Natural killer cell (primary cell): ENCODE data around the gene DAB2IP. TPM values are rescaled to one million over a fixed set of nuclear protein-coding genes. Genes with fewer than 3 reads are reported as not detected.

ENCODE experiments used
- ATAC-seq, 3 donors: fragments of 150-1000 bp in 2 of 3; fragments of 200-7000 bp in 1 of 3; cut with Tn5 transposase; 1 replicate in 1 of 3; 2 replicates in 2 of 3; pipeline ENCODE4 v1.10.0; 2021; ENCODE audit warnings: mild to moderate bottlenecking in 2 of 3, moderate library complexity in 2 of 3
- DNase-seq, 2 donors: peaks; one replicate each; pipeline versions ENCODE4 v3.0.0 to v3.0.0-alpha.2; 2013 to 2021; ENCODE audit warnings: mixed read lengths in 1 of 2
- H3K27ac ChIP-seq: one replicate; pipeline ENCODE4 v1.5.1; 2013; ENCODE audit warnings: mild to moderate bottlenecking, low read length
- H3K27me3 ChIP-seq: one replicate; pipeline ENCODE4 v1.6.1; 2013; ENCODE audit warnings: low read length; ENCODE audit not compliant: control insufficient read depth, insufficient read depth
- H3K36me3 ChIP-seq: one replicate; pipeline ENCODE4 v1.6.1; 2013; ENCODE audit warnings: low read length; ENCODE audit not compliant: control insufficient read depth, insufficient read depth
- H3K4me1 ChIP-seq: one replicate; pipeline ENCODE4 v1.6.1; 2013; ENCODE audit warnings: low read length; ENCODE audit not compliant: control insufficient read depth, insufficient read depth
- H3K4me3 ChIP-seq: one replicate; pipeline ENCODE4 v1.5.1; 2013; ENCODE audit warnings: low read length
- H3K9me3 ChIP-seq: one replicate; pipeline ENCODE4 v1.6.1; 2013; ENCODE audit warnings: low read length; ENCODE audit not compliant: control insufficient read depth, insufficient read depth
- H3K27ac Mint-ChIP-seq, 2 donors: one replicate each; pipeline ENCODE4 v1.8.0; 2022; ENCODE audit warnings: mild to moderate bottlenecking in 2 of 2, mixed read lengths in 2 of 2, moderate library complexity in 1 of 2
- H3K27me3 Mint-ChIP-seq, 2 donors: one replicate each; pipeline ENCODE4 v1.8.0; 2022; ENCODE audit warnings: low read depth in 2 of 2, mixed read lengths in 2 of 2
- H3K36me3 Mint-ChIP-seq: one replicate; pipeline ENCODE4 v1.8.0; 2022; ENCODE audit warnings: mixed read lengths
- H3K4me1 Mint-ChIP-seq, 2 donors: one replicate each; pipeline ENCODE4 v1.8.0; 2022; ENCODE audit warnings: mixed read lengths in 2 of 2
- H3K4me3 Mint-ChIP-seq: one replicate; pipeline ENCODE4 v1.8.0; 2022; ENCODE audit warnings: mild to moderate bottlenecking, moderate library complexity, mixed read lengths
- H3K9me3 Mint-ChIP-seq, 2 donors: one replicate each; pipeline ENCODE4 v1.8.0; 2022; ENCODE audit warnings: mixed read lengths in 2 of 2
- WGBS: methylation state at CpG from one replicate; pipeline ENCODE4 v1.1.7; 2013; ENCODE audit warnings: missing lambda C conversion rate; ENCODE audit not compliant: insufficient coverage; 5-methylcytosine and 5-hydroxymethylcytosine counted together
- intact Hi-C: fragments of 100-400 bp; cut with micrococcal nuclease; formaldehyde crosslinking; loops from one replicate; pipeline ENCODE4 v1.14.2; 2022
- total RNA-seq, 4 donors: library from RNA; stranded (reverse); fragments of 120-200 nt in 1 of 4; gene quantifications; one replicate each; pipeline versions ENCODE4 v1.2.3 to v1.2.4, GENCODE V29; 2013 to 2022
- TF ChIP-seq, protein P1 (sequence below): fragments of 200-600 bp; IDR thresholded peaks from one replicate; pipeline ENCODE4 v1.8.0; 2022; ENCODE audit warnings: antibody characterized with exemption

Gene DAB2IP
- total RNA-seq, 3 donors from 2014 or later (not counting 1 experiment from before 2014, with no cell fraction given) = 0.19 to 2.5 TPM; not detected in 1

- no peaks in the 10 kb centered on the region for H3K36me3 ChIP-seq
- 46% methylated on average over 9 of the region's 9 CpGs for WGBS
- Mint-ChIP-seq H3K4me3 (peak overlapping the region; percentile 71), H3K36me3 (no peaks in the 10 kb centered on the region), H3K27ac (peak overlapping the region in 1 of 2 donors; percentile 44), H3K4me1 (peaks cover 46 to 64% of the 10 kb centered on the region in 2 donors), H3K9me3 (no peaks in the 10 kb centered on the region), H3K27me3 (peaks cover 23 to 36% of the 10 kb centered on the region in 2 donors)
- intact Hi-C loops = no loop called here
- peak; percentile 21 to 26 for DNase-seq
- H3K27me3 ChIP-seq = peaks cover 8% of the 10 kb centered on the region
- TF ChIP-seq, protein P1, sequence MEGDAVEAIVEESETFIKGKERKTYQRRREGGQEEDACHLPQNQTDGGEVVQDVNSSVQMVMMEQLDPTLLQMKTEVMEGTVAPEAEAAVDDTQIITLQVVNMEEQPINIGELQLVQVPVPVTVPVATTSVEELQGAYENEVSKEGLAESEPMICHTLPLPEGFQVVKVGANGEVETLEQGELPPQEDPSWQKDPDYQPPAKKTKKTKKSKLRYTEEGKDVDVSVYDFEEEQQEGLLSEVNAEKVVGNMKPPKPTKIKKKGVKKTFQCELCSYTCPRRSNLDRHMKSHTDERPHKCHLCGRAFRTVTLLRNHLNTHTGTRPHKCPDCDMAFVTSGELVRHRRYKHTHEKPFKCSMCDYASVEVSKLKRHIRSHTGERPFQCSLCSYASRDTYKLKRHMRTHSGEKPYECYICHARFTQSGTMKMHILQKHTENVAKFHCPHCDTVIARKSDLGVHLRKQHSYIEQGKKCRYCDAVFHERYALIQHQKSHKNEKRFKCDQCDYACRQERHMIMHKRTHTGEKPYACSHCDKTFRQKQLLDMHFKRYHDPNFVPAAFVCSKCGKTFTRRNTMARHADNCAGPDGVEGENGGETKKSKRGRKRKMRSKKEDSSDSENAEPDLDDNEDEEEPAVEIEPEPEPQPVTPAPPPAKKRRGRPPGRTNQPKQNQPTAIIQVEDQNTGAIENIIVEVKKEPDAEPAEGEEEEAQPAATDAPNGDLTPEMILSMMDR = peak; percentile 25
- peak; percentile 33 to 64 (median 53) for ATAC-seq
- H3K9me3 ChIP-seq = no peaks in the 10 kb centered on the region
- peaks cover 50% of the 10 kb centered on the region for H3K4me1 ChIP-seq
- H3K4me3 ChIP-seq = no peak overlapping the region
- no peak overlapping the region for H3K27ac ChIP-seq
These were observed 83.8 kb downstream of the DAB2IP start for GRCh38 chr9:121735065-121735792.

DNA sequence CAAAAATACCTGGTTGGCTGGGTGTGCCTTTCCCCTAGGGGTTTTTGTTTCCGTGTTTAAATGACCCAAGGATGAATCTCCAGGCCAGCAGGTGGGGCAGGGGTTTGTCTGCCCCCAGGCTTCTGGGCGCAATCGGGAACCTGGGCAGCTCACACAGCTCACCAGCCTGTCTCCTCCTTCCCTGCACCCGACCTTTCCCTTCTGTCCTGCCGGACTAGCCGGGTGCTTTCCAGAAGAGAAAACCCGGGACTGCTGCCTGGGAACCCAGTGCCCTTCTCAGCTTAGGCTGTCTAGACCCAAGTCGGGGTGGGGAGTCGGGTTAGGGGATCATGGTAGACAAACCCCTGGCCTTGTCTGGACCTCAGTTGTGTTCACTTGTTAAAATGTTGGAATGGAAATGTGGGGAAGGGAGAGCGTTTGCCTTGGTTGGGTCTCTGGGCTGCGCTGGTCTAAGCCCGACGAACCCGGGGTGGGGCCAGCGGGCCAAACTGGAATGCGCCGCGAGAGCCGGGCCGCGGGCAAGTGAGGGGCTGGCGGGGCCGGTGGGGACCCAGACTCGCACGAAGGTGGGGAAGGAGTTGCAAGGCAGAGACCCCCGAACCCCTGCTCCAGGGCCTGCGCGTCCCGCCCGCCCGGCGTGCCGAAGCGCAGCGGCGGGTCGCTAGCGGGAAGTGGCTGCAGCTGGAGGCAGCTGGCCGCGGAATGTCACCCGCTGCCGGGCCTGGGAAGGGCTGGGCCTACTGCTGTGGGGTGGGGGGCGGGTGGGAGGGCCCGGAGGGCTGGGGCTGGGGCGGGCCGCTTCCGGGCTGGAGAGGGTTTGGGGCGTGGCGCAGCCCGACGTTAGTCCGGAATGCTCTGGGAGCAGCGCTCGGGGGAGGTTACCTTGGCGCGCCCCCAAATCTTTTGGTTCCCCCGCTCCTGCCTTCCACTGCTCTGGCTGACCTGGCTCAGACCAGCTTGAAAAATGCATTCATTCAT, 84.6 kb downstream of the DAB2IP start:
- peaks cover 47% of the 10 kb centered on the region for H3K4me1 ChIP-seq
- TF ChIP-seq, protein P1 = no peak
- H3K9me3 ChIP-seq = no peaks in the 10 kb centered on the region
- DNase-seq (no peak), ATAC-seq (no peak)
- H3K27me3 ChIP-seq = peaks cover 8% of the 10 kb centered on the region
- H3K4me3 Mint-ChIP-seq = peak overlapping the region; percentile 71
- H3K27ac Mint-ChIP-seq = no peak overlapping the region
- no peaks in the 10 kb centered on the region for H3K36me3 Mint-ChIP-seq
- intact Hi-C loops = no loop called here
- no peaks in the 10 kb centered on the region for H3K36me3 ChIP-seq
- peaks cover 23 to 36% of the 10 kb centered on the region in 2 donors for H3K27me3 Mint-ChIP-seq
- no peak overlapping the region for H3K4me3 ChIP-seq
- H3K9me3 Mint-ChIP-seq = no peaks in the 10 kb centered on the region
- H3K27ac ChIP-seq = no peak overlapping the region
- peaks cover 46 to 63% of the 10 kb centered on the region in 2 donors for H3K4me1 Mint-ChIP-seq
- WGBS = 20% methylated on average over 51 of the region's 57 CpGs

DNA sequence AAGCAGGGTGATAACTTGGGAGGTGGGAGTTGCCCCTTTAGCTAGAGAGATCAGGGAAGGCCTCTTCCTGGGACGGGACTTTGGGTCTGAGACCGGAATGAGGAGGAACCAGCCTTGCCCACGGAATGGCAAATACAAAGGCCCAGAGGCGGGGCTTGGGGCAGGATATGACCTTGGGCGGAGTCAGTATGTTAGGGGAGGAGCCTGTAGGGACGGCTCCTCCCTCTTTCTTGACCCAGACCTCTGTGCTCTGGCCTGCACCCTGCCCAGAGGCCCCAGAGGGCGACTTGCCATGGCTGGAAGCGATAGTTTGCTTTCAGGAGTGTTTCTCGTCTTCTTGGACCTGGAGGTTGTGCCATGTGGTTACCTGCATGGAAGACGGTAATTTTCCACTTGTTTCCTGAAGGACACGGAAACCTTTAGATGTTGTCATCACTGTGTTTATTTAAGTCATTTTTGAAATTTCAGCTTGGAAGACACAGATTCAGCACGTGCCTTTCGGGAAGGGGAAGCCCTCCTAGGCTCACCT, 85.6 kb downstream of the DAB2IP start:
- Histone ChIP-seq H3K27ac (no peak overlapping the region), H3K27me3 (peaks cover 8% of the 10 kb centered on the region), H3K4me3 (no peak overlapping the region), H3K36me3 (no peaks in the 10 kb centered on the region), H3K4me1 (peaks cover 42% of the 10 kb centered on the region), H3K9me3 (no peaks in the 10 kb centered on the region)
- Mint-ChIP-seq H3K36me3 (no peaks in the 10 kb centered on the region), H3K27ac (no peak overlapping the region), H3K9me3 (no peaks in the 10 kb centered on the region), H3K4me1 (peaks cover 41 to 54% of the 10 kb centered on the region in 2 donors), H3K4me3 (peak overlapping the region; percentile 69), H3K27me3 (peaks cover 23 to 36% of the 10 kb centered on the region in 2 donors)
- no peak for DNase-seq
- WGBS = 72% methylated on average over 13 of the region's 13 CpGs
- TF ChIP-seq, protein P1 = no peak
- no peak for ATAC-seq
- intact Hi-C loops = no loop called here
